PC-9 (cell line): Measurements from ENCODE around the gene ARHGAP40.

ENCODE experiments used
- EZH2 ChIP-seq: fragments of 200-600 bp; sonication (generic); IDR thresholded peaks from 2 replicates; pipeline ENCODE4 v1.8.0; 2017; ENCODE audit warnings: antibody characterized with exemption, low read depth
- TF ChIP-seq, protein P1 (sequence below): fragments of 200-600 bp; sonication (generic); conservative IDR thresholded peaks from 2 replicates; pipeline ENCODE4 v1.6.1; 2017; ENCODE audit warnings: mixed run types, antibody characterized with exemption, mild to moderate bottlenecking, moderate library complexity

DNA sequence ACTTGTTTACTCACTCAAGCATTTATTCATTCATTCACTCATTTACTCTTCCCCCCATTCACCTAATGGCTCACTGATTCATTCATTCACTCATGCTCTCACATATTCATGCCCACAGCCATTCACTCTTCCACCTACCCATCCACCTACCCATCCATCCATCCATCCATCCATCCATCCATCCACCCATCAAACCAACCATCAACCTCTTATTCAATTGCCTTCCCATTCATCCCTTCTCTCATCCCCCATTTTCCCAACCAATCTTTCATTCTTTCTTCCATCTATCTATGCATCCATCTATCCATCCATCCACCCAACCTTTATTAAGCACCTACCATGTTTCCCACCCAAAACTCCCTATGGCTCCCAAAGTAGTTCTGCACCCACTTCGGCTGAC, 1.6 kb upstream of the ARHGAP40 start:
- TF ChIP-seq, protein P1, sequence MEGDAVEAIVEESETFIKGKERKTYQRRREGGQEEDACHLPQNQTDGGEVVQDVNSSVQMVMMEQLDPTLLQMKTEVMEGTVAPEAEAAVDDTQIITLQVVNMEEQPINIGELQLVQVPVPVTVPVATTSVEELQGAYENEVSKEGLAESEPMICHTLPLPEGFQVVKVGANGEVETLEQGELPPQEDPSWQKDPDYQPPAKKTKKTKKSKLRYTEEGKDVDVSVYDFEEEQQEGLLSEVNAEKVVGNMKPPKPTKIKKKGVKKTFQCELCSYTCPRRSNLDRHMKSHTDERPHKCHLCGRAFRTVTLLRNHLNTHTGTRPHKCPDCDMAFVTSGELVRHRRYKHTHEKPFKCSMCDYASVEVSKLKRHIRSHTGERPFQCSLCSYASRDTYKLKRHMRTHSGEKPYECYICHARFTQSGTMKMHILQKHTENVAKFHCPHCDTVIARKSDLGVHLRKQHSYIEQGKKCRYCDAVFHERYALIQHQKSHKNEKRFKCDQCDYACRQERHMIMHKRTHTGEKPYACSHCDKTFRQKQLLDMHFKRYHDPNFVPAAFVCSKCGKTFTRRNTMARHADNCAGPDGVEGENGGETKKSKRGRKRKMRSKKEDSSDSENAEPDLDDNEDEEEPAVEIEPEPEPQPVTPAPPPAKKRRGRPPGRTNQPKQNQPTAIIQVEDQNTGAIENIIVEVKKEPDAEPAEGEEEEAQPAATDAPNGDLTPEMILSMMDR: no peak
- TF ChIP-seq EZH2: no peak
